ENCODE data around the gene DNAH1. TPM values are rescaled to one million over a fixed set of nuclear protein-coding genes. Genes with fewer than 3 reads are reported as not detected.

The DNAH1 gene
- polyA plus RNA-seq, 1 donor (not counting 4 experiments of a cell fraction or from before 2014, with no cell fraction given), result 0.33 TPM

DNA sequence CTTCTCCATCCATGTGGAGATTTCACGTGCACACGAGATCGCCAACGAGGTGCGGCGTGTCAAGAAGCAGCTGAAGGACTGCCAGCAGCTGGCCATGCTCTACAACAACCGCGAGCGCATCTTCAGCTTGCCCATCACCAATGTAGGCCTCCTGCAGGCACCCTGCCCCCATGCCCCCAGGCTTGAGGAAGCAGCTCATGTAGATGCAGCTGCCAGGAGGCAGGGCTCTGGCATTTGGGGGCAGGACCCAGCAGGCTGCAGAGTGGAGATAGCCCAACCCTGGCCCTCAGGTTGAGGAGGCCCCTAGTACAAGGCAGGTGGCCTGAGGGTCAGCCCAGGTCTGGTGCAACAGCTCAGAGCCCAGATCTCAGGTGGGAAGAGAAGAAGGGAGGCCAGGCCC lies 36.4 kb downstream of the DNAH1 start:
- FAIRE-seq (no peak), DNase-seq (ENCODE audit: low read depth, low spot score) (no peak)
- dilution Hi-C loops (cut with MboI; ENCODE audit: extremely low pct_ligation_motif_present, low sequenced_read_pairs), result no loop called here
- H3K27ac ChIP-seq (ENCODE audit: control insufficient read depth, insufficient read depth, low read length), result no peak overlapping the region
- H3K9me1 ChIP-seq (ENCODE audit: control insufficient read depth, extremely low read depth, insufficient read depth, low read length), result no peaks in the 10 kb centered on the region
- no peaks in the 10 kb centered on the region for H3K9me3 ChIP-seq (ENCODE audit: control insufficient read depth, low read depth, low read length)
- H3K27me3 ChIP-seq (ENCODE audit: control insufficient read depth, extremely low read depth, insufficient read depth, low read length), result no peaks in the 10 kb centered on the region
- no peaks in the 10 kb centered on the region for H3K4me1 ChIP-seq (ENCODE audit: control insufficient read depth, extremely low read depth, insufficient read depth, low read length)
- TF ChIP-seq CTCF (optimal IDR thresholded peaks at IDR 0.05 in 1 of 3, IDR thresholded peaks at IDR 0.05 in 1 of 3, conservative IDR thresholded peaks at IDR 0.05 in 1 of 3; ENCODE audit: extremely low read depth in 1 of 3, insufficient read depth in 2 of 3, low read length in 3 of 3) (no peak), EZH2 (IDR thresholded peaks at IDR 0.05; ENCODE audit: low read length) (no peak)
- H3K36me3 ChIP-seq (ENCODE audit: control insufficient read depth in 2 of 2, extremely low read depth in 1 of 2, insufficient read depth in 2 of 2, low read length in 2 of 2), result no peaks in the 10 kb centered on the region
- H2AFZ ChIP-seq (ENCODE audit: control insufficient read depth, low read length), result no peak overlapping the region
- H4K20me1 ChIP-seq (ENCODE audit: control insufficient read depth, extremely low read depth, insufficient read depth, low read length), result no peaks in the 10 kb centered on the region
- no peak overlapping the region for H3K4me2 ChIP-seq (ENCODE audit: control insufficient read depth, extremely low read depth, insufficient read depth, low read depth, low read length)
- no peak overlapping the region for H3K4me3 ChIP-seq (ENCODE audit: control insufficient read depth in 2 of 3, extremely low read depth in 1 of 3, insufficient read depth in 2 of 3, low read depth in 1 of 3, low read length in 3 of 3)
- H3K79me2 ChIP-seq (ENCODE audit: control insufficient read depth, insufficient read depth, low read length), result no peaks in the 10 kb centered on the region
- no peak overlapping the region for H3K9ac ChIP-seq (ENCODE audit: control insufficient read depth, extremely low read depth, insufficient read depth, low read length)

- H3K27ac ChIP-seq (ENCODE audit: control insufficient read depth, insufficient read depth, low read length), result no peak overlapping the region
- TF ChIP-seq EZH2 (IDR thresholded peaks at IDR 0.05; ENCODE audit: low read length), result no peak
- TF ChIP-seq CTCF (optimal IDR thresholded peaks at IDR 0.05 in 1 of 3, IDR thresholded peaks at IDR 0.05 in 1 of 3, conservative IDR thresholded peaks at IDR 0.05 in 1 of 3; ENCODE audit: extremely low read depth in 1 of 3, insufficient read depth in 2 of 3, low read length in 3 of 3), result no peak
- DNase-seq (ENCODE audit: low read depth, low spot score), result no peak
- H3K36me3 ChIP-seq (ENCODE audit: control insufficient read depth in 2 of 2, extremely low read depth in 1 of 2, insufficient read depth in 2 of 2, low read length in 2 of 2), result no peaks in the 10 kb centered on the region
- no peak overlapping the region for H3K9ac ChIP-seq (ENCODE audit: control insufficient read depth, extremely low read depth, insufficient read depth, low read length)
- H3K9me3 ChIP-seq (ENCODE audit: control insufficient read depth, low read depth, low read length), result no peaks in the 10 kb centered on the region
- no peaks in the 10 kb centered on the region for H4K20me1 ChIP-seq (ENCODE audit: control insufficient read depth, extremely low read depth, insufficient read depth, low read length)
- no peak for FAIRE-seq
- dilution Hi-C loops (cut with MboI; ENCODE audit: extremely low pct_ligation_motif_present, low sequenced_read_pairs), result no loop called here
- no peaks in the 10 kb centered on the region for H3K9me1 ChIP-seq (ENCODE audit: control insufficient read depth, extremely low read depth, insufficient read depth, low read length)
- no peak overlapping the region for H3K4me2 ChIP-seq (ENCODE audit: control insufficient read depth, extremely low read depth, insufficient read depth, low read depth, low read length)
- no peaks in the 10 kb centered on the region for H3K27me3 ChIP-seq (ENCODE audit: control insufficient read depth, extremely low read depth, insufficient read depth, low read length)
- H3K79me2 ChIP-seq (ENCODE audit: control insufficient read depth, insufficient read depth, low read length), result no peaks in the 10 kb centered on the region
- H3K4me1 ChIP-seq (ENCODE audit: control insufficient read depth, extremely low read depth, insufficient read depth, low read length), result no peaks in the 10 kb centered on the region
- no peak overlapping the region for H3K4me3 ChIP-seq (ENCODE audit: control insufficient read depth in 2 of 3, extremely low read depth in 1 of 3, insufficient read depth in 2 of 3, low read depth in 1 of 3, low read length in 3 of 3)
- H2AFZ ChIP-seq (ENCODE audit: control insufficient read depth, low read length), result no peak overlapping the region
These were observed 37.3 kb downstream of the DNAH1 start for GRCh38 chr3:52353291-52353855.

Measured in keratinocyte (primary cell).